ENCODE measurements around the gene ERCC5.

The ERCC5 gene

GRCh38 chr13:102912599-102912998, 66.8 kb downstream of the ERCC5 start:
- in situ Hi-C loops (cut with HindIII; ENCODE audit: low sequenced_read_pairs) = no loop called here
- DNase-seq (ENCODE audit: low read depth, low spot score) = no peak
- TF ChIP-seq, protein P1, sequence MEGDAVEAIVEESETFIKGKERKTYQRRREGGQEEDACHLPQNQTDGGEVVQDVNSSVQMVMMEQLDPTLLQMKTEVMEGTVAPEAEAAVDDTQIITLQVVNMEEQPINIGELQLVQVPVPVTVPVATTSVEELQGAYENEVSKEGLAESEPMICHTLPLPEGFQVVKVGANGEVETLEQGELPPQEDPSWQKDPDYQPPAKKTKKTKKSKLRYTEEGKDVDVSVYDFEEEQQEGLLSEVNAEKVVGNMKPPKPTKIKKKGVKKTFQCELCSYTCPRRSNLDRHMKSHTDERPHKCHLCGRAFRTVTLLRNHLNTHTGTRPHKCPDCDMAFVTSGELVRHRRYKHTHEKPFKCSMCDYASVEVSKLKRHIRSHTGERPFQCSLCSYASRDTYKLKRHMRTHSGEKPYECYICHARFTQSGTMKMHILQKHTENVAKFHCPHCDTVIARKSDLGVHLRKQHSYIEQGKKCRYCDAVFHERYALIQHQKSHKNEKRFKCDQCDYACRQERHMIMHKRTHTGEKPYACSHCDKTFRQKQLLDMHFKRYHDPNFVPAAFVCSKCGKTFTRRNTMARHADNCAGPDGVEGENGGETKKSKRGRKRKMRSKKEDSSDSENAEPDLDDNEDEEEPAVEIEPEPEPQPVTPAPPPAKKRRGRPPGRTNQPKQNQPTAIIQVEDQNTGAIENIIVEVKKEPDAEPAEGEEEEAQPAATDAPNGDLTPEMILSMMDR (IDR thresholded peaks at IDR 0.05; ENCODE audit: low read depth, low read length) = no peak
- no peak overlapping the region for H3K4me3 ChIP-seq (ENCODE audit: low read depth, low read length)

DNA sequence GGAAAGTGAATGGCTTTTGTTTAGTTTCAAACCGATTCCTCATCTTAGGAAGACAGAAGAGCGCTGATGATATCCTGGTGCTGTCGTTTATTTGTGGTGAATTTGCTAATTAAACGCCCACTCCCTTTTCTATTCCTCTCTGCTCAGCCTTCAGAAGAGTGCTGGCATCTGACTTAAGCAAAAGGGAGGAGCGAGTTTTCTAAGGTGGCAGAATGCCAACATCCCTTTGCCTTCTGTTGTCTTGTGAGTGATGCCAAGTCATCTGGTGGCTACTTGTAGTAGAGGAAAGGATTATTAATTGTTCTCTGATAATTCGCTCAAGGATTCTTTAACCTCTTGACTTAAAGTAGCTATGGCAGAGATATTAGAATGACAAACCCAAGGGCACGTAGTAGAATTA, 68.1 kb downstream of the ERCC5 start:
- in situ Hi-C loops (cut with HindIII; ENCODE audit: low sequenced_read_pairs) = no loop called here
- TF ChIP-seq, protein P1 (IDR thresholded peaks at IDR 0.05; ENCODE audit: low read depth, low read length) = no peak
- DNase-seq (ENCODE audit: low read depth, low spot score) = peak; percentile 39
- H3K4me3 ChIP-seq (ENCODE audit: low read depth, low read length) = no peak overlapping the region

DNA sequence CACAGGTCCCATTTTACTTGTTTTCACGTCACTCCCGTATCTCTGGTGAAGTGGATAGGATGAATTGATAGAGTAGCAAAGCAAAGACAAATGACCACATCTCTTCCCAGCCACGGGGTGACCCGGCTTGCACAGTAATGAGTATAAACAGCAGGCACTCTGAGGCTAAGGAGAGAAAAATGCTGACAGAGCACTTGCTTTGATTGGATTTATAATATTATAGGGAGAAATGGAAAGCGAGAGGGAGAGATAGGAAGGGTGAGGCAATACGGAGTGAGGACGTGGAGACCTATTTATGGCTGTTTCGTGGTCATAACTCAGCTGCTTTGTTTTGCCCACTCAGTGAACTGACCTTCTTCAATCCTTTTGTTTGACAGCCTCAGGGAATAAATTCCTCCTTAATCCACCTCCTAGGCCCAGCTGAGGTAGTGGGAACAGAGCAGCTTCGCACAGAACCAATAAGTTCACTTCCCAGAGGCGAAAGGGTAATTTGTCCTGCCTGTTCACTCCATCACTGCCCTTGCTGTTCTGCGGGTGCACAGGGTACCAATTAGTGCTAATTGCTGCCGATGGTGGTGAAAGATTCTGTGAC, 68.6 kb downstream of the ERCC5 start:
- in situ Hi-C loops (cut with HindIII; ENCODE audit: low sequenced_read_pairs) = no loop called here
- H3K4me3 ChIP-seq (ENCODE audit: low read depth, low read length) = no peak overlapping the region
- DNase-seq (ENCODE audit: low read depth, low spot score) = no peak
- TF ChIP-seq, protein P1 (IDR thresholded peaks at IDR 0.05; ENCODE audit: low read depth, low read length) = no peak

DNA sequence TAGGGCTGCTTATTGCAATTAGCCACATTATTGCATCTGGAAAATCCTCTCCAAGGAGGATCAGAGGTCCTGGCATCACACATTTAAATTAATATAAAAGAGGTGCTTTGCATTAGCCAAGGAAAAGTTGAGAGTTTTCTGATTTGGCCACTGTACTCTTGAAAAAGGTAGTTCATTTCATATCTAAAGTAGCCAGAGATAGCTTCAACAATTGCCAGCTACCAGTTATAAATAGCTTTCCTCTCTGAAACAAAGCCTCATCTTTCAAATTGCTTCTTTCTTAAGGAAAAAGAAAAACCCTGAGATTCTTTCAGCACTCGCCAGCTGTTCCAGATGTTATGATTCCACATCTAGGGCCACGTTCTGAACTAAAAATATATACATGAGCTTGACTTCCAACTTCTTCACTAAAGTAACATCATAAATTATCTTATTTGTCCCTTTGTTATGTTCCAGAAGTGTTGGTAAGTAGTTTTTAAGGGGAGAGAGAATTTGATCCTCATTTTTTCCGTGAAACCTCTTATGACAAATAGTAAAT, 69.6 kb downstream of the ERCC5 start:
- no peak overlapping the region for H3K4me3 ChIP-seq (ENCODE audit: low read depth, low read length)
- TF ChIP-seq, protein P1 (IDR thresholded peaks at IDR 0.05; ENCODE audit: low read depth, low read length) = no peak
- in situ Hi-C loops (cut with HindIII; ENCODE audit: low sequenced_read_pairs) = no loop called here
- no peak for DNase-seq (ENCODE audit: low read depth, low spot score)

DNA sequence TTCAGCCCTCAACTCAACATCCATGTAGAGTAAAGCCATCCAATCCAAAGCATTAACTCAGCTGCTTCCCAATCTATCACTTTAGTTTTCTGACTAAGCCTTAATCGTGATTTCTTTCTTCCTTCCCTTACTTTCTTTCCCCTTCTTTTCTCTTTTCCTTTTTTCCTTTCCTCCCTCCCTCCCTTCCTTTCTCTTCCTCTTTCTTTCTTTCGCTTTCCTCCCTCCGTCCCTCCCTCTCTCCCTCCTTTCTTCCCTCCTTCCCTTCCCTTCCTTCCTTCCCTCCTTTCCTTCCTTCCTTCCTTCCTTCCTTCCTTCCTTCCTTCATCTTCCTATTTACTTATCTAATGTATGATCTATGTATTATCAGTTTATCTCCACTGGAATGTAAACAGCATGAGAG, 71.2 kb downstream of the ERCC5 start:
- TF ChIP-seq, protein P1 (IDR thresholded peaks at IDR 0.05; ENCODE audit: low read depth, low read length) = no peak
- in situ Hi-C loops (cut with HindIII; ENCODE audit: low sequenced_read_pairs) = no loop called here
- no peak for DNase-seq (ENCODE audit: low read depth, low spot score)
- no peak overlapping the region for H3K4me3 ChIP-seq (ENCODE audit: low read depth, low read length)

DNA sequence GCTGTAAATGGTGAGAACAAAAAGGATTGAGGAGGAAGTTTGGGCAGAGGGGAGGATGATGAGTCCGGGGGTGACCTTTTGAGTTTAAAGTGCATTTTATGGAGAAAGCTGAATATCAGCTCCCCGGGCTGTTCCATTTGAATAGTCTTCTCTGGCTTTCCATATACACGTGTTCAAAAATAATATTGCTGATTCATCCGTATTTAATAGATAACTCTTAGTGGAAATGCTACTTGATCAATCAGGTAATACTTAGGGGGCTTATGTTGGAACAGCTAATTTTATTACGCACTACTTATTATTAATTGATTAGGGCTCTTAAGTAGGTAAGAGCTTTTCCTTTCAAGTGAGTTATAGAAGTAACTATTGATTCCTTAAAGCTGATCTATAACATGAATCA, 76.4 kb downstream of the ERCC5 start:
- TF ChIP-seq, protein P1 (IDR thresholded peaks at IDR 0.05; ENCODE audit: low read depth, low read length) = no peak
- in situ Hi-C loops (cut with HindIII; ENCODE audit: low sequenced_read_pairs) = no loop called here
- H3K4me3 ChIP-seq (ENCODE audit: low read depth, low read length) = no peak overlapping the region
- no peak for DNase-seq (ENCODE audit: low read depth, low spot score)
